Naive thymus-derived CD4-positive, alpha-beta T cell (primary cell): ENCODE data around the gene CCDC12. TPM values are rescaled to one million over a fixed set of nuclear protein-coding genes. Genes with fewer than 3 reads are reported as not detected.

Source experiments
- ATAC-seq: fragments of 150-1000 bp; cut with Tn5 transposase; 2 replicates; pipeline ENCODE4 v1.10.0; 2021; ENCODE audit warnings: mild to moderate bottlenecking, moderate library complexity
- CTCF ChIA-PET: fragments of 350-600 bp; sonication (Branson Sonifier 250); formaldehyde crosslinking; loops from one replicate; lab custom pipeline; 2021; ENCODE audit warnings: antibody characterized with exemption; lab: Charles Lee
- POLR2A ChIA-PET: fragments of 350-600 bp; sonication (Branson Sonifier 250); formaldehyde crosslinking; loops from one replicate; lab custom pipeline; 2021; ENCODE audit warnings: antibody characterized with exemption, inconsistent platforms; lab: Charles Lee
- DNase-seq, 9 donors: peaks; one replicate each; pipeline versions ENCODE4 v3.0.0 to v3.0.0-alpha.2; 2020 to 2022; ENCODE audit warnings: mixed read lengths in 1 of 9
- H3K27ac ChIP-seq: one replicate; pipeline ENCODE4 v1.7.0; 2013; ENCODE audit warnings: mild to moderate bottlenecking, low read depth, low read length, moderate library complexity
- H3K27me3 ChIP-seq, 2 donors: one replicate each; pipeline ENCODE4 v1.7.0; 2013; ENCODE audit warnings: low read length in 2 of 2, mild to moderate bottlenecking in 2 of 2, moderate library complexity in 2 of 2; ENCODE audit not compliant: control insufficient read depth in 2 of 2, insufficient read depth in 2 of 2
- H3K36me3 ChIP-seq, 3 experiments: 1 replicate in 2 of 3; 2 replicates in 1 of 3; pipeline ENCODE4 v1.7.0; 2013; ENCODE audit warnings: low read length in 3 of 3, mild to moderate bottlenecking in 3 of 3, moderate library complexity in 1 of 3; ENCODE audit not compliant: insufficient read depth in 3 of 3, control insufficient read depth in 2 of 3
- H3K4me1 ChIP-seq, 2 donors: one replicate each; pipeline ENCODE4 v1.7.0; 2013; ENCODE audit warnings: low read length in 2 of 2, mild to moderate bottlenecking in 2 of 2, moderate library complexity in 1 of 2; ENCODE audit not compliant: control insufficient read depth in 2 of 2, insufficient read depth in 2 of 2
- H3K4me3 ChIP-seq: 2 replicates; pipeline ENCODE4 v1.7.0; 2013; ENCODE audit warnings: mild to moderate bottlenecking, low read length
- H3K9me3 ChIP-seq, 3 experiments: 1 replicate in 2 of 3; 2 replicates in 1 of 3; pipeline ENCODE4 v1.7.0; 2013; ENCODE audit warnings: low read length in 3 of 3; ENCODE audit not compliant: control insufficient read depth in 2 of 3
- H3K27ac Mint-ChIP-seq, 9 donors: one replicate each; pipeline ENCODE4 v1.8.0; 2020 to 2022; ENCODE audit warnings: mixed read lengths in 9 of 9, mild to moderate bottlenecking in 8 of 9, moderate library complexity in 5 of 9, inconsistent platforms in 2 of 9
- H3K27me3 Mint-ChIP-seq, 5 donors: one replicate each; pipeline ENCODE4 v1.8.0; 2021 to 2022; ENCODE audit warnings: mixed read lengths in 5 of 5, mild to moderate bottlenecking in 1 of 5
- H3K36me3 Mint-ChIP-seq, 5 donors: one replicate each; pipeline ENCODE4 v1.8.0; 2020 to 2022; ENCODE audit warnings: mixed read lengths in 5 of 5, mild to moderate bottlenecking in 3 of 5, inconsistent platforms in 1 of 5
- H3K4me1 Mint-ChIP-seq, 7 donors: one replicate each; pipeline ENCODE4 v1.8.0; 2020 to 2022; ENCODE audit warnings: mixed read lengths in 7 of 7, mild to moderate bottlenecking in 3 of 7, inconsistent platforms in 1 of 7
- H3K4me3 Mint-ChIP-seq, 10 donors: one replicate each; pipeline ENCODE4 v1.8.0; 2020 to 2022; ENCODE audit warnings: mild to moderate bottlenecking in 10 of 10, mixed read lengths in 10 of 10, moderate library complexity in 6 of 10, inconsistent platforms in 2 of 10
- H3K9me3 Mint-ChIP-seq, 11 donors: one replicate each; pipeline ENCODE4 v1.8.0; 2020 to 2022; ENCODE audit warnings: mixed read lengths in 11 of 11, mild to moderate bottlenecking in 4 of 11, inconsistent platforms in 1 of 11, moderate library complexity in 1 of 11
- intact Hi-C, 2 donors: fragments of 100-400 bp; cut with micrococcal nuclease; formaldehyde crosslinking; loops; one replicate each; pipeline ENCODE4 v1.15.1; 2023
- polyA plus RNA-seq, 2 donors: library from polyadenylated mRNA; unstranded; fragments of 300-500 nt; fragmentation: Illumina TruSeq; gene quantifications; one replicate each; pipeline ENCODE4 v1.2.3, GENCODE V29; 2021
- total RNA-seq, 6 experiments: library from RNA in 5 of 6; stranded (reverse) in 5 of 6; gene quantifications; 1 replicate in 5 of 6; 2 replicates in 1 of 6; pipeline ENCODE4 v1.2.3 and lab custom pipeline; 2021 to 2026

CCDC12 gene
- total and polyA plus RNA-seq, 7 experiments from 2014 or later = 51.6 to 115 (median 60.2) TPM

DNA sequence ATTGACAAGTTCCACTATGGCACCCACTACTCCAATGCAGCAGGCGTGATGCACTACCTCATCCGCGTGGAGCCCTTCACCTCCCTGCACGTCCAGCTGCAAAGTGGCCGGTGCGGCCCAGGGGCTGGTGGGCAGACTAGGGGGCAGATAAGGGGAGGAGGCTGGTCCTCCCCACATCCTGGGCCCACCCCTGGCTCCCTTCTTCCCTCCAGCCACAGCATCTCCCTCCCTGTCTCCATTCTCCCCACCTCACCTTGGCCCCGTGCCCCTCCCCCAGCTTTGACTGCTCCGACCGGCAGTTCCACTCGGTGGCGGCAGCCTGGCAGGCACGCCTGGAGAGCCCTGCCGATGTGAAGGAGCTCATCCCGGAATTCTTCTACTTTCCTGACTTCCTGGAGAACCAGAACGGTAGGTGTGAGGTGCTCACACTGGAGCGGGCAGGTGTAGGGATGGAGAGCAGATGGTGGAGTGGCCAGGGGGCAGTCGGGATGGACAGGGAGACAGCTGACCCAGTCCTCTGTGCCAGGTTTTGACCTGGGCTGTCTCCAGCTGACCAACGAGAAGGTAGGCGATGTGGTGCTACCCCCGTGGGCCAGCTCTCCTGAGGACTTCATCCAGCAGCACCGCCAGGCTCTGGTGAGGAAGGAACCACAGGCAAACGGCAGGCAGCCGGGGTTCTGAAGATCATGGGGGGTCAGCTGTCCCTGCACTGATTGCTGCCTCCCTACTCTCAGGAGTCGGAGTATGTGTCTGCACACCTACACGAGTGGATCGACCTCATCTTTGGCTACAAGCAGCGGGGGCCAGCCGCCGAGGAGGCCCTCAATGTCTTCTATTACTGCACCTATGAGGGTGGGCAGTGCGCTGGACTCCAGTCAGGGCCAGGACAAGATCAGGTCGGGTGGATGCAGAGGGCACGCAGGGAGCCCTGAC is 28.9 kb upstream of the CCDC12 start:
- H3K27me3 ChIP-seq = no peaks in the 10 kb centered on the region
- no peak overlapping the region for H3K4me3 Mint-ChIP-seq
- DNase-seq (peak in 1 of 9 donors; percentile 6), ATAC-seq (no peak)
- H3K27me3 Mint-ChIP-seq = no peaks in the 10 kb centered on the region
- H3K36me3 ChIP-seq = peaks cover under 1 to 72% (median 42%) of the 10 kb centered on the region in 3 experiments
- H3K9me3 Mint-ChIP-seq = no peaks in the 10 kb centered on the region
- ChIA-PET POLR2A (interaction anchor here (0.9 to 1.6 kb wide), 2 partner anchors 26 to 35 kb away, joined by 3 read pairs; partner anchors contain the start of gene NBEAL2), CTCF (no interaction called here)
- H3K9me3 ChIP-seq = no peaks in the 10 kb centered on the region
- H3K36me3 Mint-ChIP-seq = peaks cover 0 to 15% (median 10%) of the 10 kb centered on the region in 5 donors
- no peaks in the 10 kb centered on the region for H3K4me1 ChIP-seq
- intact Hi-C loops = no loop called here
- peak overlapping the region in 1 of 9 donors; percentile 54 for H3K27ac Mint-ChIP-seq
- H3K4me3 ChIP-seq = no peak overlapping the region
- no peak overlapping the region for H3K27ac ChIP-seq
- H3K4me1 Mint-ChIP-seq = peaks cover 0 to 10% (median 4%) of the 10 kb centered on the region in 7 donors

DNA sequence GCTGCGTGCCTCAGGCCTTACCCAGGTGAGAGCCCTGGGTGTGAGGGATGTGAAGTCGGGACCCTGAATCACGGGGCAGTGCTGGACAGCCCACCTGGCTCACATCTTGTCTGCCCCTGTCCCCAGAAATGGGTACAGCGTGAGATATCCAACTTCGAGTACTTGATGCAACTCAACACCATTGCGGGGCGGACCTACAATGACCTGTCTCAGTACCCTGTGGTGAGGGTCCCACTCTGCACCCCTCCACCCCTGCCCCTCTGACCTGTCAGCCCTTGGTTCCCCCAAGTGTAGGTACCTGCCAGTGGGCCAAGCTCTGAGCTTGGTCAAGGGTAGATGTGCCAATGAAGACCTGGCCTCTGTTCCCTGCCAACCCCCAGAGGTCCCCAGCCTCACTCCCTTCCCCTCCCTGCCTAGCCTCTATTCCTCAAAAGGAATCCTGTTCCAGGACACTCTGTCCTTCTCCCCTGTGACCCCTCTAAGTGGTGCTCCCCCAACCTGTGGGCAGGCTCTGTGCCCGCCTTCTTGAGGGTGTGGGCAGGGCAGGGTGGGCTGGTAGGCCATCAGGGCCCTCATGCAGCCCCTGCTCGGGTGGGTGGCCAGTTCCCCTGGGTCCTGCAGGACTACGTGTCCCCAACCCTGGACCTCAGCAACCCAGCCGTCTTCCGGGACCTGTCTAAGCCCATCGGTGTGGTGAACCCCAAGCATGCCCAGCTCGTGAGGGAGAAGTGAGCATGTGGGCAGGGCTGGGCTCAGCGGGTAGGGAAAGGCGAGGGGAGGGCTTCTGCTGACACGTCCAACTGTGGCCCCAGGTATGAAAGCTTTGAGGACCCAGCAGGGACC is 28.0 kb upstream of the CCDC12 start:
- peak in 1 of 9 donors; percentile 5 for DNase-seq
- CTCF ChIA-PET = no interaction called here
- intact Hi-C loops = no loop called here
- Mint-ChIP-seq H3K4me3 (no peak overlapping the region), H3K27ac (no peak overlapping the region), H3K36me3 (peaks cover 0 to 16% (median 10%) of the 10 kb centered on the region in 5 donors), H3K4me1 (peaks cover 0 to 5% (median 0%) of the 10 kb centered on the region in 7 donors), H3K9me3 (no peaks in the 10 kb centered on the region), H3K27me3 (no peaks in the 10 kb centered on the region)
- Histone ChIP-seq H3K27me3 (no peaks in the 10 kb centered on the region), H3K9me3 (no peaks in the 10 kb centered on the region), H3K4me1 (no peaks in the 10 kb centered on the region), H3K4me3 (no peak overlapping the region), H3K36me3 (peaks cover 7 to 79% (median 42%) of the 10 kb centered on the region in 3 experiments), H3K27ac (no peak overlapping the region)
- ATAC-seq = no peak
- POLR2A ChIA-PET = interaction anchor here (0.9 to 1.6 kb wide), 2 partner anchors 25 to 34 kb away, joined by 3 read pairs; partner anchors contain the start of gene NBEAL2

DNA sequence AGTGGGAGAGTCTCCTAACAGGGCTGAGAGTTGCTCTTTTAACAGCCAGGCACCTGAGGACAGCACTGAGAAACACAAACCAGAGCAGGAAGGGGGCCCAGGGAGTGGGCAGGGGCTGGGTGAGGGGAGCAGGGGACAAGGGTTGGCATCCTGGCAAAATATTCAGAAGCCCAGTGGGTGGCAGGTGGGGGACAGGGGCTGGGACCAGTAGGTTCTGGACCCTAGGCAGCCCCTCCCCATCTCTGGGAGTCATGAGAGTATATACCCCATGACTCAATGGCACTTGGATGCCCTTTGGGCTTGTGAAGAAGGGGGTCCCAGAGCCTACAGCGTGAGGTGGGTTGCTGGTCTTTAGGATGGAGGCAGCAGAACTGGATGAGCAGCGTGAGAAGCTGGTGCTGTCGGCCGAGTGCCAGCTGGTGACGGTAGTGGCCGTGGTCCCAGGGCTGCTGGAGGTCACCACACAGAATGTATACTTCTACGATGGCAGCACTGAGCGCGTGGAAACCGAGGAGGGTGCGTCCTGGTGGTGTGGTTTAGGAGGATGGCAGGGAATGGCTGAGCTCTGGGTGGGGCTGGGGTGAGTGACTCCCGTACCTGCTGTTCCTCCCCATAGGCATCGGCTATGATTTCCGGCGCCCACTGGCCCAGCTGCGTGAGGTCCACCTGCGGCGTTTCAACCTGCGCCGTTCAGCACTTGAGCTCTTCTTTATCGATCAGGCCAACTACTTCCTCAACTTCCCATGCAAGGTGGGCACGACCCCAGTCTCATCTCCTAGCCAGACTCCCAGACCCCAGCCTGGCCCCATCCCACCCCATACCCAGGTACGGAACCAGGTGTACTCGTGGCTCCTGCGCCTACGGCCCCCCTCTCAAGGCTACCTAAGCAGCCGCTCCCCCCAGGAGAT is 27.2 kb upstream of the CCDC12 start:
- Mint-ChIP-seq H3K9me3 (no peaks in the 10 kb centered on the region), H3K36me3 (peaks cover 0 to 16% (median 10%) of the 10 kb centered on the region in 5 donors), H3K27me3 (no peaks in the 10 kb centered on the region), H3K4me1 (peaks cover 0 to 4% (median under 1%) of the 10 kb centered on the region in 7 donors), H3K27ac (peak overlapping the region in 1 of 9 donors; percentile 41), H3K4me3 (no peak overlapping the region)
- ATAC-seq (no peak), DNase-seq (peak in 1 of 9 donors; percentile 4)
- no peak overlapping the region for H3K4me3 ChIP-seq
- no peaks in the 10 kb centered on the region for H3K4me1 ChIP-seq
- H3K9me3 ChIP-seq = no peaks in the 10 kb centered on the region
- H3K36me3 ChIP-seq = peaks cover 7 to 84% (median 42%) of the 10 kb centered on the region in 3 experiments
- POLR2A ChIA-PET = interaction anchor here (1.1 to 1.6 kb wide), 2 partner anchors 12 to 24 kb away, joined by 3 read pairs; partner anchors contain the start of gene NBEAL2
- H3K27ac ChIP-seq = no peak overlapping the region
- H3K27me3 ChIP-seq = no peaks in the 10 kb centered on the region
- CTCF ChIA-PET = no interaction called here
- intact Hi-C loops = no loop called here

DNA sequence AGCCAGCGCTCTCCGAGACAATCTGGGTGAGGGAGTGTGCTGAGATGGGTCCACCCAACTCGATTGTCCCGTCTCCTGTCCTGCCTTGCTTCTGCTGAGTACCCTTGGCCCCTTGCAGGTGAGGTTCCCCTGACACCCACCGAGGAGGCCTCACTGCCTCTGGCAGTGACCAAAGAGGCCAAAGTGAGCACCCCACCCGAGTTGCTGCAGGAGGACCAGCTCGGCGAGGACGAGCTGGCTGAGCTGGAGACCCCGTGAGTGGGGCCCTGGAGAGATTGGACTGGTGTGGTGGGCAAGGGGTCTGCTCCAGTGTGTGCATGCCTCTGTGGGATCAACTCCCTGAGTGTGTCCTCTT is 26.5 kb upstream of the CCDC12 start:
- intact Hi-C loops = no loop called here
- Mint-ChIP-seq H3K4me3 (no peak overlapping the region), H3K27ac (no peak overlapping the region), H3K36me3 (peaks cover 0 to 21% (median 10%) of the 10 kb centered on the region in 5 donors), H3K9me3 (no peaks in the 10 kb centered on the region), H3K4me1 (peaks cover 3 to 8% (median 6%) of the 10 kb centered on the region in 7 donors), H3K27me3 (no peaks in the 10 kb centered on the region)
- Histone ChIP-seq H3K27me3 (no peaks in the 10 kb centered on the region), H3K36me3 (peaks cover 7 to 84% (median 42%) of the 10 kb centered on the region in 3 experiments), H3K4me1 (peaks cover 0 to 5% of the 10 kb centered on the region in 2 donors), H3K27ac (no peak overlapping the region), H3K9me3 (no peaks in the 10 kb centered on the region), H3K4me3 (no peak overlapping the region)
- ChIA-PET CTCF (interaction anchor here (1.3 kb wide), 1 partner anchor 11 kb away, joined by 4 read pairs; no protein-coding TSS in a partner anchor), POLR2A (interaction anchor here (1.1 kb wide), 1 partner anchor 11 kb away, joined by 3 read pairs; no protein-coding TSS in a partner anchor)
- DNase-seq (no peak), ATAC-seq (no peak)

DNA sequence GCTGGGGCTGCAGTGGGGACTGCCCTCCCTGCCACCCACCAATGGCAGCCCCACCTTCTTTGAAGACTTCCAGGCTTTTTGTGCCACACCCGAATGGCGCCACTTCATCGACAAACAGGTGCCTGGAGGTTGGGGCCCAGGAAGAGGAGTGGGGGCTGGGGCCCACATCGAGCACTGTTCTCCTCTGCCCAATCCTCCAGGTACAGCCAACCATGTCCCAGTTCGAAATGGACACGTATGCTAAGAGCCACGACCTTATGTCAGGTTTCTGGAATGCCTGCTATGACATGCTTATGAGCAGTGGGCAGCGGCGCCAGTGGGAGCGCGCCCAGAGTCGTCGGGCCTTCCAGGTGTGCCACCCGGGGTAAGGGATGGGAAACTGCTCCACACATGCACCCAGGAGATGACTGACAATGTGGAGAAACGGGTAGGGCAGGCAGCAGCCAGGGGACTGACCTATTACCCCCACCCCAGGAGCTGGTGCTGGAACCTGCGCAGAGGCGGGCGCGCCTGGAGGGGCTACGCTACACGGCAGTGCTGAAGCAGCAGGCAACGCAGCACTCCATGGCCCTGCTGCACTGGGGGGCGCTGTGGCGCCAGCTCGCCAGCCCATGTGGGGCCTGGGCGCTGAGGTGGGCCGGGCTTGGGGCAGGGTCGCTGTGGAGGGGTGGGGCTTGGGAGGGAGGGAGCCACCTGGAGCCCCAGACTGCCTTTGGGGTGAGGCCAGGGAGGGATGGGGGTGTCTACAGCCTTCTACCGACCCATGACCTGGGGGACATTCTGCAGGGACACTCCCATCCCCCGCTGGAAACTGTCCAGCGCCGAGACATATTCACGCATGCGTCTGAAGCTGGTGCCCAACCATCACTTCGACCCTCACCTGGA is 25.9 kb upstream of the CCDC12 start:
- peaks cover 7 to 84% (median 42%) of the 10 kb centered on the region in 3 experiments for H3K36me3 ChIP-seq
- Mint-ChIP-seq H3K27ac (peak overlapping the region in 2 of 9 donors; percentile 17 to 72), H3K27me3 (no peaks in the 10 kb centered on the region), H3K4me1 (peaks cover 4 to 9% (median 7%) of the 10 kb centered on the region in 7 donors), H3K4me3 (no peak overlapping the region), H3K36me3 (peaks cover 0 to 21% (median 10%) of the 10 kb centered on the region in 5 donors), H3K9me3 (no peaks in the 10 kb centered on the region)
- intact Hi-C loops = no loop called here
- no peak overlapping the region for H3K27ac ChIP-seq
- no peak for ATAC-seq
- H3K4me1 ChIP-seq = peaks cover 0 to 5% of the 10 kb centered on the region in 2 donors
- no peak overlapping the region for H3K4me3 ChIP-seq
- no peaks in the 10 kb centered on the region for H3K27me3 ChIP-seq
- ChIA-PET CTCF (interaction anchor here (1.3 kb wide), 1 partner anchor 11 kb away, joined by 4 read pairs; no protein-coding TSS in a partner anchor), POLR2A (interaction anchor here (1.1 kb wide), 1 partner anchor 11 kb away, joined by 3 read pairs; no protein-coding TSS in a partner anchor)
- no peaks in the 10 kb centered on the region for H3K9me3 ChIP-seq
- DNase-seq = no peak
